T-cell (primary cell): ENCODE measurements around the gene IGFBPL1. TPM values are rescaled to one million over a fixed set of nuclear protein-coding genes. Genes with fewer than 3 reads are reported as not detected.
A peak's percentile ranks its signal among the peaks of the same experiment; 100 is the strongest.

Experiments
- ATAC-seq, 4 experiments: fragments of 200-7000 bp in 3 of 4; fragments of 150-1000 bp in 1 of 4; cut with Tn5 transposase; replicated peaks in 1 of 4; 1 replicate in 3 of 4; 2 replicates in 1 of 4; pipeline ENCODE4 v1.10.0; 2021; ENCODE audit warnings: moderate library complexity in 3 of 4, mild to moderate bottlenecking in 2 of 4, moderate number of reproducible peaks in 1 of 4
- CTCF ChIA-PET, 2 donors: fragments of 300-600 bp; sonication (Branson Sonifier 250); formaldehyde crosslinking; loops; one replicate each; lab custom pipeline; 2022; ENCODE audit warnings: antibody characterized with exemption in 2 of 2; lab: Charles Lee
- POLR2A ChIA-PET, 2 donors: fragments of 300-600 bp; sonication (Branson Sonifier 250); formaldehyde crosslinking; loops; one replicate each; lab custom pipeline; 2022; ENCODE audit warnings: antibody characterized with exemption in 2 of 2; lab: Charles Lee
- DNase-seq, 35 experiments: peaks; one replicate each; pipeline versions ENCODE4 v3.0.0 to v3.0.0-alpha.2; 2013 to 2023
- H3K27ac ChIP-seq: one replicate; pipeline ENCODE4 v1.5.1; 2013; ENCODE audit warnings: low read length
- H3K27me3 ChIP-seq, 2 experiments: replicated peaks in 1 of 2; 1 replicate in 1 of 2; 2 replicates in 1 of 2; pipeline versions ENCODE4 v1.6.1 to v1.7.0; 2013; ENCODE audit warnings: low read length in 1 of 2, mixed read lengths in 1 of 2; ENCODE audit not compliant: control insufficient read depth in 2 of 2, insufficient read depth in 2 of 2; ENCODE audit errors: extremely low read depth in 1 of 2
- H3K36me3 ChIP-seq, 2 donors: 1 replicate in 1 of 2; 2 replicates in 1 of 2; pipeline versions ENCODE4 v1.6.1 to v1.7.0; 2013; ENCODE audit warnings: low read length in 1 of 2; ENCODE audit not compliant: control insufficient read depth in 2 of 2, insufficient read depth in 1 of 2; ENCODE audit errors: extremely low read depth in 1 of 2
- H3K4me1 ChIP-seq, 2 experiments: 1 replicate in 1 of 2; 2 replicates in 1 of 2; pipeline versions ENCODE4 v1.6.1 to v1.7.0; 2013; ENCODE audit warnings: low read length in 2 of 2, mixed read lengths in 1 of 2; ENCODE audit not compliant: insufficient read depth in 2 of 2, control insufficient read depth in 1 of 2; ENCODE audit errors: extremely low read depth in 1 of 2
- H3K4me3 ChIP-seq, 2 donors: 1 replicate in 1 of 2; 2 replicates in 1 of 2; pipeline versions ENCODE4 v1.5.1 to v1.7.0; 2013; ENCODE audit warnings: mild to moderate bottlenecking in 2 of 2, low read length in 1 of 2, moderate library complexity in 1 of 2; ENCODE audit not compliant: control insufficient read depth in 1 of 2; ENCODE audit errors: extremely low read depth in 1 of 2
- H3K9me3 ChIP-seq: 2 replicates; pipeline ENCODE4 v1.7.0; 2013
- H3K27ac Mint-ChIP-seq, 2 donors: one replicate each; pipeline ENCODE4 v1.8.0; 2020 to 2021; ENCODE audit warnings: mild to moderate bottlenecking in 2 of 2, mixed read lengths in 2 of 2
- H3K27me3 Mint-ChIP-seq, 2 donors: one replicate each; pipeline ENCODE4 v1.8.0; 2021 to 2022; ENCODE audit warnings: mixed read lengths in 2 of 2
- H3K36me3 Mint-ChIP-seq: one replicate; pipeline ENCODE4 v1.8.0; 2021; ENCODE audit warnings: mixed read lengths
- H3K4me1 Mint-ChIP-seq, 3 donors: one replicate each; pipeline ENCODE4 v1.8.0; 2020 to 2022; ENCODE audit warnings: mixed read lengths in 3 of 3, mild to moderate bottlenecking in 1 of 3
- H3K4me3 Mint-ChIP-seq, 3 donors: one replicate each; pipeline ENCODE4 v1.8.0; 2020 to 2022; ENCODE audit warnings: mild to moderate bottlenecking in 3 of 3, mixed read lengths in 3 of 3, moderate library complexity in 3 of 3
- H3K9me3 Mint-ChIP-seq, 3 donors: one replicate each; pipeline ENCODE4 v1.8.0; 2020 to 2022; ENCODE audit warnings: mixed read lengths in 3 of 3
- WGBS: methylation state at CpG from one replicate; pipeline ENCODE4 v1.1.5; 2013; ENCODE audit warnings: missing lambda C conversion rate; ENCODE audit not compliant: insufficient coverage; 5-methylcytosine and 5-hydroxymethylcytosine counted together
- total RNA-seq, 35 experiments: library from RNA in 6 of 35; stranded (reverse) in 6 of 35; fragments of 120-200 nt in 1 of 35; gene quantifications; one replicate each; pipeline versions ENCODE4 v1.2.1 to v1.2.4 and lab custom pipeline; 2013 to 2026

Gene IGFBPL1
- total RNA-seq, 5 donors from 2014 or later (not counting 1 experiment from before 2014, with no cell fraction given): not detected

- Histone ChIP-seq H3K4me1 (peaks cover 0 to 13% of the 10 kb centered on the region in 2 experiments), H3K9me3 (no peaks in the 10 kb centered on the region), H3K27ac (no peak overlapping the region), H3K27me3 (peaks cover 0 to 11% of the 10 kb centered on the region in 2 experiments), H3K36me3 (peaks cover 0 to 2% of the 10 kb centered on the region in 2 donors), H3K4me3 (no peak overlapping the region)
- DNase-seq (no peak), ATAC-seq (no peak)
- H3K4me1 Mint-ChIP-seq: peaks cover 19 to 23% (median 20%) of the 10 kb centered on the region in 3 donors
- H3K4me3 Mint-ChIP-seq: peak overlapping the region; percentile 34 to 97 (median 57)
- ChIA-PET CTCF (no interaction called here), POLR2A (no interaction called here)
- H3K36me3 Mint-ChIP-seq: peaks cover 7% of the 10 kb centered on the region
- WGBS: 68% methylated on average over 3 of the region's 5 CpGs
- H3K9me3 Mint-ChIP-seq: no peaks in the 10 kb centered on the region
- H3K27ac Mint-ChIP-seq: no peak overlapping the region
- peaks cover 0 to 6% of the 10 kb centered on the region in 2 donors for H3K27me3 Mint-ChIP-seq
Measured at GRCh38 chr9:38390851-38391250, 33.4 kb downstream of the IGFBPL1 start.

DNA sequence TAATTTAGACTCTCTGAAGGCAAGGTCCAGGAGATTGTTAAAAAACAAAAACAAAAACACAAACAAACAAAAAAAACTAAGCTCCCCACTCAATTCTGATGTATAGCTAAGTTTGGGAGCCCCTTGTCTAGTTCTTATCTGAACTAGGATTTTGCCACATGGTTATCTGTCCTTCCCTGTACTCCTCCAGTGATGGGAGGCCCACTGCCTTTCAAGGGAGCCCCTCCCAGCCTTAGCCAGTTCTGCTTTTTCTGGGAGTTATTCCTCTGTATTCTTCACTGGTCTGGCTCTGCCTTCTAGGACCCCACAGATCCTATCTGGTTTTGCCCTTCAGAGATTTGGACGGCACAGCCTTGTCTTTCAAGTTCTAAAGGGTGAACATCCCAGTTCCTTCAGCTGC lies 33.8 kb downstream of the IGFBPL1 start:
- Histone ChIP-seq H3K36me3 (no peaks in the 10 kb centered on the region), H3K4me3 (no peak overlapping the region), H3K27me3 (peaks cover 0 to 11% of the 10 kb centered on the region in 2 experiments), H3K27ac (no peak overlapping the region), H3K4me1 (peaks cover 0 to 13% of the 10 kb centered on the region in 2 experiments), H3K9me3 (no peaks in the 10 kb centered on the region)
- 100% methylated on average over 1 of the region's 1 CpG for WGBS
- DNase-seq: no peak
- Mint-ChIP-seq H3K27me3 (peaks cover 0 to 6% of the 10 kb centered on the region in 2 donors), H3K4me3 (no peak overlapping the region), H3K27ac (no peak overlapping the region), H3K4me1 (peaks cover 19 to 23% (median 20%) of the 10 kb centered on the region in 3 donors), H3K36me3 (peaks cover 4% of the 10 kb centered on the region), H3K9me3 (no peaks in the 10 kb centered on the region)
- POLR2A ChIA-PET: no interaction called here
- CTCF ChIA-PET: no interaction called here
- ATAC-seq: no peak

GRCh38 chr9:38389313-38389712 lies 34.9 kb downstream of the IGFBPL1 start:
- Mint-ChIP-seq H3K4me1 (peaks cover 15 to 20% (median 20%) of the 10 kb centered on the region in 3 donors), H3K27ac (no peak overlapping the region), H3K4me3 (no peak overlapping the region), H3K27me3 (peaks cover 5 to 14% of the 10 kb centered on the region in 2 donors), H3K36me3 (no peaks in the 10 kb centered on the region), H3K9me3 (peaks cover 0 to 3% (median 0%) of the 10 kb centered on the region in 3 donors)
- H3K36me3 ChIP-seq: no peaks in the 10 kb centered on the region
- 78% methylated on average over 3 of the region's 4 CpGs for WGBS
- no peaks in the 10 kb centered on the region for H3K9me3 ChIP-seq
- ChIA-PET POLR2A (no interaction called here), CTCF (no interaction called here)
- H3K4me3 ChIP-seq: no peak overlapping the region
- H3K27me3 ChIP-seq: peaks cover 0 to 17% of the 10 kb centered on the region in 2 experiments
- DNase-seq: no peak
- no peak overlapping the region for H3K27ac ChIP-seq
- H3K4me1 ChIP-seq: peaks cover 0 to 13% of the 10 kb centered on the region in 2 experiments
- ATAC-seq: no peak

DNA sequence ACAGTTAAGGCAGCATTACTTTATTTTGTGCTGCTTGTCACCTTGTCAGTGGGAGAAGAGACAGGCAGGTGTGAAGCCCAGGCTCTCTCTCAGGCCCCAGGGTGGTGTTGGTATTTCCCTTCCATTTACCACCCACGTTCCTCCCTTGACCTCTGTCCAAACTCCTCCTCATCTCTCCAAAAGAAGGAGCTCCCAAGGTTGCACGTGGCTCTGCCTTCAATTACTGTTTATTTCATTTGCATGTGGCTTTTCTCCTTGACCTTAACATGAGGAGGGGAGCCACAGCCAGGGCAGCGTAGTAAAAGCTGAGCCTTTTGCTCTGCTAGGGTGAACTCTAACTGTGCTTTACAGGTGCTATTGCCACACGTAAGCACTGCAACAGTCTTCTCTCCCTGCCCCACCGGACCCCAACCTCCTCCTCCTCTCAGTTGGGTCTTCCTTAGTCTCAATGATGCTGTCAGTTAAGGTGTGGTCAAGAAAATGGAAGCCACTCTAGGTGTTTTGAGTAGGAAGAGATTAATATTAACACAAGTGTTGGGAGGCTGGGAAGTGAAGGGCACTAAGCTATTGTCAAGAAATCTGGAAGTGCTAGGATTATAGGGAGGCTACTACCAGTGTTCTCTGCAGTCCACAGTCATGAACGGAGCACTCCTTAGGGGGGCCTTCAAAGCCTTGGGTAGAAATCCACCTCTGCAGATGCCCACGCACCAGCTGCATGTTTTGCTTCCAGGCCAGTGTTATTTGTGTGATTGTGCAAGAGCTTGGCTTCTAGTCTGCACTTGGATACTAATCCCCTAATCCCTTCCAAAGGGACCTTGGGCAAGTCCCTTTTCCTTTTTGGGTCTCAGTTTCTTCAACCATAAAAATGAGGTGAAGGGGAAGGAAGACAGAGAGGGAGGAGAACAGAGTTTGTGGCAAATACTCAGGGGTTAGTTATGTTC lies 35.7 kb downstream of the IGFBPL1 start:
- Histone ChIP-seq H3K9me3 (no peaks in the 10 kb centered on the region), H3K27ac (no peak overlapping the region), H3K4me3 (no peak overlapping the region), H3K27me3 (peaks cover 0 to 17% of the 10 kb centered on the region in 2 experiments), H3K4me1 (peaks cover 0 to 12% of the 10 kb centered on the region in 2 experiments), H3K36me3 (no peaks in the 10 kb centered on the region)
- H3K27ac Mint-ChIP-seq: no peak overlapping the region
- no peak overlapping the region for H3K4me3 Mint-ChIP-seq
- WGBS: 40% methylated on average over 3 of the region's 7 CpGs
- CTCF ChIA-PET: no interaction called here
- peaks cover 5 to 14% of the 10 kb centered on the region in 2 donors for H3K27me3 Mint-ChIP-seq
- no peaks in the 10 kb centered on the region for H3K36me3 Mint-ChIP-seq
- DNase-seq (no peak), ATAC-seq (no peak)
- peaks cover 11 to 16% (median 15%) of the 10 kb centered on the region in 3 donors for H3K4me1 Mint-ChIP-seq
- POLR2A ChIA-PET: no interaction called here
- H3K9me3 Mint-ChIP-seq: peaks cover 0 to 3% (median 0%) of the 10 kb centered on the region in 3 donors

DNA sequence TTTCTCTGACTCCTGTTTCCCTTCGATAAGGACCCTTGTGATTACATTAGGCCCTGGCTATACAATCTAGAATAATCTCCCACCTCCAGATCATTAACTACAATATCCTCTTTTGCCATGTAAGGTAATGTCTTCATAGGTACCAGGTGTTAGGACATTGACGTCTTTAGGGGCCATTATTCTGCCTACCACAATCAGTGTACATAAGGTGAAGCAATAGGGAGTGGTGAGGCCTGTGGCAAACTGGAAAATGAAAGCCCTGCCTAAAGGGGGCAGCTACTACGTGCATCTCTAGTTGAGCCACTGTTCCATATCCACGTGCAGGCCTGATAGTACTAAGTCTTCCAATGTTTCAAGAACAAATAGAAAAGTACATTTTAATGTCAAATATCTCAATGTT lies 36.5 kb downstream of the IGFBPL1 start:
- ChIA-PET POLR2A (no interaction called here), CTCF (no interaction called here)
- ATAC-seq (no peak), DNase-seq (no peak)
- no peak overlapping the region for H3K4me3 Mint-ChIP-seq
- peaks cover 0 to 4% of the 10 kb centered on the region in 2 experiments for H3K4me1 ChIP-seq
- peaks cover 0 to 17% of the 10 kb centered on the region in 2 experiments for H3K27me3 ChIP-seq
- H3K36me3 ChIP-seq: no peaks in the 10 kb centered on the region
- H3K27ac ChIP-seq: no peak overlapping the region
- H3K9me3 ChIP-seq: no peaks in the 10 kb centered on the region
- peaks cover 4 to 8% (median 7%) of the 10 kb centered on the region in 3 donors for H3K4me1 Mint-ChIP-seq
- peaks cover 0 to 3% (median 0%) of the 10 kb centered on the region in 3 donors for H3K9me3 Mint-ChIP-seq
- no peak overlapping the region for H3K27ac Mint-ChIP-seq
- peaks cover 5 to 14% of the 10 kb centered on the region in 2 donors for H3K27me3 Mint-ChIP-seq
- H3K36me3 Mint-ChIP-seq: no peaks in the 10 kb centered on the region
- no peak overlapping the region for H3K4me3 ChIP-seq
- no CpG with 5 or more reads among the region's 4 CpGs for WGBS

GRCh38 chr9:38387066-38387465 lies 37.2 kb downstream of the IGFBPL1 start:
- Mint-ChIP-seq H3K36me3 (no peaks in the 10 kb centered on the region), H3K27ac (no peak overlapping the region), H3K27me3 (peaks cover 5 to 14% of the 10 kb centered on the region in 2 donors), H3K9me3 (peaks cover 0 to 3% (median 0%) of the 10 kb centered on the region in 3 donors), H3K4me1 (peaks cover 2 to 6% (median 6%) of the 10 kb centered on the region in 3 donors), H3K4me3 (no peak overlapping the region)
- DNase-seq (no peak), ATAC-seq (no peak)
- Histone ChIP-seq H3K4me1 (peaks cover 0 to under 1% of the 10 kb centered on the region in 2 experiments), H3K4me3 (no peak overlapping the region), H3K36me3 (no peaks in the 10 kb centered on the region), H3K9me3 (no peaks in the 10 kb centered on the region), H3K27me3 (peaks cover 0 to 17% of the 10 kb centered on the region in 2 experiments), H3K27ac (no peak overlapping the region)
- ChIA-PET POLR2A (no interaction called here), CTCF (no interaction called here)
- WGBS: no CpG with 5 or more reads among the region's 1 CpG
